Effector CD4-positive, alpha-beta T cell (primary cell): ENCODE measurements around the gene TAS1R1.

Source experiments
- DNase-seq: peaks from one replicate; pipeline ENCODE4 v3.0.0-alpha.2; 2020

TAS1R1 gene

DNA sequence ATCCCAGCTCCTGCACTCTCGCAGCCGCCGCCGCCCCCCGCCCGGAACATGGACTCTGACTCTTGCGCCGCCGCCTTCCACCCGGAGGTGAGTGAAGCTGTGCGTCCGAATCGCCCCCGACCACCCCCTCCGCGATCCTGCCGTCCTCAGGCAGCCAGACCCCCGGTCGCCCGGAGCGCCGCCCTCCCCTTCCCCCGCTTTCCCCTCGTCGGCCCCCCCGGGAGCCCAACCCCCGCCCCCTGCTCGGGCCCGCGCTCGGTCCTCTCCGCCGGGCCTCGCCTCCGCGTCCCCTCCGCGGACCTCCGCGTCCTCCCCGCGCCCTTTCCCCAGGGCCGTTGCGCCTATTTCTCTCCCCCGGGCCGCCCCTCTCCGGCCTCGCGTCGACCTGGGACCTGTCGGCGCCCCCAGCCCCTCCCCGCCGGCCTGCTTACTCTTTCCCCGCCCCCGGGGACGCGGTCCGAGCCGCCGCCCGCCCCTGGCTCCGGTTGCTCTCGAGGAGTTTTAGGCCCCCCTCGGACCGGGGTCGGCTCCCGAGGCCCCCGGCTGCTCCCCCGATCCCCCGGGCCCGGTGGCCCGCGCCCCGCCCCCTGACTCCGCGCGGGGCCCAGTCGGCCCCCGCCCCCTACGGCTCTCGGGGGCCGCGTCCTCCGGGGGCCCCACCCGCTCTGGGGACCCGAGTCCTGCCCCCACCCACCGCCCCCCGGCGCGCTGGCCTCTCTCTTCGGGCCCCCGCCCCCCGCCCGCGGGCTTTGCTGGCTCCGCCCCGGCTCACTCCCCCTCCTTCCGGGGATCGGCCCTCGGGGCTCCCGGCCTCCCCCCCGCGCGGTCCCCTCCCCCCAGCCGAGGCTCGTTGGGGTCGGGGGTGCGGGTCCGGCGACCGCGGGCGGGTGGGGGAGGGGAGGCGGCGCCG is 59.2 kb downstream of the TAS1R1 start:
- peak; percentile 49 for DNase-seq

DNA sequence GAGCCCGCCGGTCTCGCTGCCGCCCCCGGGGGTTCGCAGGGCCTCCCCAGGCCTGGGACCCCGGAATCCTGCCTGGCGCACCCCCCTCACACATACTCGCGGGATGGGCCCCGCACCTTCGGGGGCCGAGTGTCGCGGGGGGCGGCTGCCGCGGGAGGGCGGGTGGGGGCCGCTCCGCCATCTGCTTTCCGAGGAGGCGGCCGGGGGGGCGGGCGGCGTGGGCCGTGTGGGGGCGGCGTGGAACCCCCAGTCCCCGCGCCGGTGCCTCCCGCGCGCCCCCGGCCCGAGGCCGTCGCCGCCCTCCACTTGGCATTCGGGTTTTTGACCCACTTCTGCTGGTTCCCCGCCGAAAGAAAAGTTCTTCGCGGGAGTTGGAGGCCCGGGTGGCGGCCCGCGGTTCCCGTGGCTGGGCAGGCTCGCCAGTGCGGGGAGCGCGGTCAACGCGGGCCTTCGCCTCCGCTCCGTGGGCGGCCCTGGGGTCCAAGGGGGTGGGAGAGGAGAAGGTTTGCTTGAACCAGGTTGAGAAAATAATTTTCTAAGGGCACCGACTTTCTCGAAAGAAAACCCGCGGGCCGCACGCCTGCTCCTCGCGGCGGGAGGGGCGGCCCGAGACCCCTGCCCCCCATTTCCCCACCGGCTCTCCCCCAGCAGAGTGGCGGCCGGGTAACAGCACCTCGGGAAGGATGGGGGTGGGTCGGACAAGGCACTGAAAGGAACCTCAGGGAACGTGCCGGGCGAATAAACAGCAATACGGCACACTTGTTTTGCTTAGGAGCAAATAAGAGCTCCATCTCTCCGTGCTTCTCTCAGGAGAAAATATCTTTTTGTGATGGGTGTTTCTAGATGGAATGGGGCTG is 60.0 kb downstream of the TAS1R1 start:
- DNase-seq, result no peak

DNA sequence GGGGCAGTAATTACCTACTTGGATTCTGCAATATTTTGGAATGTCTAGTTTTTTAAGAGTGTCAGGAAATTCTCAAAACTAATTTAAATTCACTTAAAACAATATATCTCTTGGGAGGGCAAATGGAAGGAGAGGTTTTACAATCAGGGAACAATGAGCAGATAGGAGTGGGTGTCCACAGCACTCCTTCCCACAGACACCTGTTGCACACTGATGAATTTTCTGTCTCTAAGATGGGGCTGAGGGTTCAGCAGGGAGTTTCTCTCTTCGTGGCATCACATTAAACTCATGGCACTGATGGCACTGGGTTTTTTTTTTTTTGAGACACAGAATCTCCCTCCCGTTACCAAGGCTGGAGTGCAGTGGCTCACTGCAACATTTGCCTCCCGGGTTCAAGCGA is 63.9 kb downstream of the TAS1R1 start:
- no peak for DNase-seq

DNA sequence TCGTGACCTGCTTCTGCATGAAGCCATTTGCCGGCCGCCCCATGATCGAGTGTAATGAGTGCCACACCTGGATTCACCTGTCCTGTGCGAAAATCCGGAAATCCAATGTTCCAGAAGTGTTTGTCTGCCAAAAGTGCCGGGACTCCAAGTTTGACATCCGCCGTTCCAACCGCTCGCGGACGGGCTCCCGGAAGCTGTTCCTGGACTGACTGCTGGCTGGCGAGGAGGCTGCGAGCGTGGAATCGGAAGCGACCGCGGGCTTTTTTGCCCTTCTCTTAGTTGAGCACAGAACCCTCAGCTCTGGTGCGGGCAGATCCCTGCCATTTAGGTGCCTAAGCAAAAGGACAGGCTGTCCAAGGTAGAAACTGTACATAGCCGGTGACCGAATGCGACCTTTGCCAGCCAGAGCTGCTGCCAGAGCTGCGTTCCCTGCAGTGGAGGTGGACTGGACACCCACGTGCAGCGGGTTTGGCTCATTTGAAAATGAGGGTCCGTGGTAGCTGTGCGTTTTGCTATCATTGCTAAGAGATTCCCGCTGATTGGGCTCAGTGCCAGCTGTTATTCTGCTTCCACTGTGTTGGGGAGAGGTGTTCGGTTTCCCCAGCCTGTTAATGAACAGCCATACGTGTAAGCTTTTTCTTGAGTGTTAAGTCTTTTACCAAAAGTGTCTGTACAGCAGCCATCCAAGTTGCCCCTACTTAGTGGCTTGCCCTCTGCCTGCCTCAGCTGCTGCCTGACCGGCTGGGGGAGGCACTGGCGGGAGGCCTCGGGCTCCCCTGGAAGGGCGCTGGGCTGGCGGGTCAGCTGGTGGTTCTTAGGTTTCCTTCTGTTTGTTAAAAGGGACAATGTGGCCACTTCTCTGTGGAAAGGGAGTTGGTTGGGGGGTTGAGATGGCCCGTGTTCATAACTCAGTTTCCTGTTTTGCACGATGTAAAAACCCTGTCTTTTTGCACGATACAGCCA is 66.6 kb downstream of the TAS1R1 start:
- no peak for DNase-seq

DNA sequence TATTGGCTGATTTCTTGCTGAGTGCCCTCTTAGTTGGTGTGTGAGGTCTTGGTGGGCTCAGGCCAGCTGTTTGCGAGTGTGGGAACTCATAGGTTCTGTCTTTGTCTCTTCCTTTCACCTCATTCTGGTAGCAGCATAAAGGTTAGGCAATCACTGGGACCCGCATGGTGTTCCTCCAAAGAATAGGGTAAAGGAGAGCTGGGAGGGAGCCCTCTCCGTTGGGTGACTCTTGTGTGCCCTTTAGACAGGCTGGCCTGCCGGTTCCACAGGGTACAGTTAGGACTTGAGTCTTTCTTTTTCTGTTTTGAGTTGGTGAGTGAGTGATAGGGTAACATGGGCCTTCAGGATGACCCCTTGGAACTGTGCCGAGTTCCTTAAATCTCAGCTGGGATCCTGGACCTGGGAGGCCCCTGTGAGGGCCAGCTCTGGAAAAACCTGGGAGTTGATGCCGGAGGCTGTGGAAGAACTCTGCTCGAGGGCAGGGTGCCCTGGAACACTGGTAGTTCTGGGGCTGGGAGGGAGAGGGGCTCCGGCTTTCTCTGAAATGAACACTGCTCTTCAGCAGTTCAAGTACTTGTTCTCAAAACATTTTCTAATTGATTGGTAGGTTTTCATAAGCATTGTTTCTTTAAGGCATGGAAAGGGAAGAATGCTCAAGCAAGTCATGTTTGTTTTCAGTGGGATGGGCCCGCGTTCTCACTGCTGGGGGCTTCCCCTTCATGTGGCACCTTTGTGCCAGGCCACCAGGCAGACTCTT is 67.5 kb downstream of the TAS1R1 start:
- DNase-seq, result no peak

- no peak for DNase-seq
These were observed 68.3 kb downstream of the TAS1R1 start for GRCh38 chr1:6623269-6623965.

GRCh38 chr1:6624710-6625583 is 69.8 kb downstream of the TAS1R1 start, which contains the start of gene THAP3:
THAP3 (plus strand) TSS chr1:6624868; CDS start chr1:6625219, 351 bp downstream.
- peak; percentile 92 for DNase-seq

DNA sequence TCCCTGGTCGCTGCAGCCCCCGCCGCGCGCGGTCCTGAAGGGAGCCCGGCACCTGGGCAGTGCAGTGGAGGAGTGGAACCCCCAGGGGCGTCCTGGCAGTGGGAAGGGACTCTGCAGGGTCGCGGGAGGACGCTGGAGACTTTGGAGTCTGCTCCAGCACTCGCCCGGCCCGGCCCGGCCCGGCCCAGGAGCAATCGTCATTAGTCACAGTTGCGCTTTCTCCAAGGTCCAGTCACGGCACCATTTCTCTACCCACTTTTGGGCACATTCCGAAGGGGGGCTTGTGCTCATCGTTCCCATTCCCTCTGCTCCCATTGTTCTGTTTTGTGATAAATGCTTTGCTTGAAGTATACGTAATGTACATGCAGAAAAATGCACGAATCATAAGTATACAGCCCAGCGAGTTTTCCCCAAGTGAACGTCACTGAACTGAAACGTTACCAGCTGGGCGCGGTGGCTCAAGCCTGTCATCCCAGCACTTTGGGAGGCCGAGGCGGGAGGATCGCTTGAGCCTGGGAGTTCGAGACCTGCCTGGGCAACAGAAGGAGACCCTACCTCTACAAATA is 70.6 kb downstream of the TAS1R1 start:
- DNase-seq, result no peak

- no peak for DNase-seq
These were observed 71.9 kb downstream of the TAS1R1 start for GRCh38 chr1:6627031-6627430.

GRCh38 chr1:6627841-6628545 is 72.9 kb downstream of the TAS1R1 start:
- no peak for DNase-seq

DNA sequence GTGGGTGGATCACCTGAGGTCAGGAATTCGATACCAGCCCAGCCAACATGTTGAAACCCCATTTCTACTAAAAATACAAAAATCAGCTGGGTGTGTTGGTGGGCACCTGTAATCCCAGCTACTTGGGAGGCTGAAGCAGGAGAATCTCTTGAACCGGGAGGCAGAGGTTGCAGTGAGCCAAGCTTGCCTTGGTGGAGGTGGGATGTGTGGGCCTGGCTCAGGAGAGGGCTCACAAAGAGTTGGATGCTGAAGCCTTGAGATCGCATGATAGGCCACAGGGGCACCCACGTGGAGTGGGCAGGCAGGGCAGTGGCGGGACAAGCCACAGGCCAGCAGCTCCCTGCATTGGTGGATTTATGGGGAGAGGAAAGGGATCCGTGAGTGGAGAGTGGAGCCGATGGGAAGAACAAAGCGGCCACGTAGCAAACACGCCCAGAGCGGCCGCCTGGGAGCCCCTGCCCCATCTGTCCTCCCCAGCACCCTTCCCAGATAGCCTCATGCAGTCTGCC is 73.9 kb downstream of the TAS1R1 start:
- DNase-seq, result no peak
